Mammary epithelial cell (primary cell): ENCODE measurements around the gene CYB561D1.

Source experiments
- EZH2 ChIP-seq: IDR thresholded peaks from 2 replicates; pipeline ENCODE4 v1.6.1; 2012; ENCODE audit warnings: low read length, inconsistent platforms, borderline replicate concordance
- TF ChIP-seq, protein P1 (sequence below), 2 donors: IDR thresholded peaks in 1 of 2; conservative IDR thresholded peaks in 1 of 2; 2 replicates each; pipeline ENCODE4 v1.5.1; 2011 to 2012; ENCODE audit warnings: inconsistent platforms in 2 of 2, low read length in 2 of 2, mild to moderate bottlenecking in 2 of 2, control low read depth in 1 of 2, low read depth in 1 of 2; ENCODE audit not compliant: insufficient read depth in 1 of 2; ENCODE audit errors: extremely low read depth in 1 of 2

DNA sequence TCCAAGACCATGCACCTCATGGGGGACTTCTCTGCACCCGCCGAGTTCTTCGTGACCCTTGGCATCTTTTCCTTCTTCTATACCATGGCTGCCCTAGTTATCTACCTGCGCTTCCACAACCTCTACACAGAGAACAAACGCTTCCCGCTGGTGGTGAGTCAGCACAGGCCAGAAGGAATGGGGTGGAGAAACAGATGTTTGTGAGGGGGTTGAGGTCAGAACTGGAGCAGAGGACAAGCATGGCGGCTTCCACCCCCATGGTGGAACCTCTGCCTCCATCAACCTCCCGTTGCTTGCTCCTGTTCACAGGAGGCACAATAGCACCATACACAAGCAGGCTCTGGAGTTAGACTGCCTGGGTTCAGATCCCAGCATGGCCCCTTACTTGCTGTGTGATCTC is 17.1 kb upstream of the CYB561D1 start:
- TF ChIP-seq, protein P1, sequence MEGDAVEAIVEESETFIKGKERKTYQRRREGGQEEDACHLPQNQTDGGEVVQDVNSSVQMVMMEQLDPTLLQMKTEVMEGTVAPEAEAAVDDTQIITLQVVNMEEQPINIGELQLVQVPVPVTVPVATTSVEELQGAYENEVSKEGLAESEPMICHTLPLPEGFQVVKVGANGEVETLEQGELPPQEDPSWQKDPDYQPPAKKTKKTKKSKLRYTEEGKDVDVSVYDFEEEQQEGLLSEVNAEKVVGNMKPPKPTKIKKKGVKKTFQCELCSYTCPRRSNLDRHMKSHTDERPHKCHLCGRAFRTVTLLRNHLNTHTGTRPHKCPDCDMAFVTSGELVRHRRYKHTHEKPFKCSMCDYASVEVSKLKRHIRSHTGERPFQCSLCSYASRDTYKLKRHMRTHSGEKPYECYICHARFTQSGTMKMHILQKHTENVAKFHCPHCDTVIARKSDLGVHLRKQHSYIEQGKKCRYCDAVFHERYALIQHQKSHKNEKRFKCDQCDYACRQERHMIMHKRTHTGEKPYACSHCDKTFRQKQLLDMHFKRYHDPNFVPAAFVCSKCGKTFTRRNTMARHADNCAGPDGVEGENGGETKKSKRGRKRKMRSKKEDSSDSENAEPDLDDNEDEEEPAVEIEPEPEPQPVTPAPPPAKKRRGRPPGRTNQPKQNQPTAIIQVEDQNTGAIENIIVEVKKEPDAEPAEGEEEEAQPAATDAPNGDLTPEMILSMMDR (conservative IDR thresholded peaks at IDR 0.05 in 1 of 2, IDR thresholded peaks at IDR 0.05 in 1 of 2; ENCODE audit: extremely low read depth in 1 of 2, insufficient read depth in 1 of 2, low read depth in 1 of 2, low read length in 2 of 2): no peak
- TF ChIP-seq EZH2: no peak
